H4 (cell line): ENCODE data around the gene RALGAPA2. TPM values are rescaled to one million over a fixed set of nuclear protein-coding genes. Genes with fewer than 3 reads are reported as not detected.
"Not testable (repeated sequence)": the region's sequence is repeated elsewhere in the genome, so short reads cannot be mapped to it uniquely, and the experiment has no call there.

Experiments used
- DNase-seq: peaks from one replicate; pipeline ENCODE4 v3.0.0-alpha.2; 2015; ENCODE audit warnings: low spot score
- total RNA-seq: library from RNA; depleted of rRNA; stranded (reverse); fragments of >200 nt; shearing (Covaris generic); gene quantifications from 2 replicates; pipeline ENCODE4 v1.2.3, GENCODE V29; 2014

Gene RALGAPA2
- total RNA-seq, 1 experiment from 2014 or later: 4.5 TPM

- DNase-seq: no peak
Observed at GRCh38 chr20:20367575-20368417, 344.6 kb downstream of the RALGAPA2 start, which contains the start of gene INSM1. TSS of gene INSM1 (plus strand) at chr20:20368104. CDS start at chr20:20368268, 164 bp downstream.

- no peak for DNase-seq
Observed at GRCh38 chr20:20366876-20367574, 345.4 kb downstream of the RALGAPA2 start.

GRCh38 chr20:20366551-20366875 is 345.9 kb downstream of the RALGAPA2 start:
- no peak for DNase-seq

GRCh38 chr20:20365480-20366161 is 346.8 kb downstream of the RALGAPA2 start:
- DNase-seq: no peak

GRCh38 chr20:20364593-20365479 is 347.6 kb downstream of the RALGAPA2 start:
- DNase-seq: no peak

GRCh38 chr20:20363799-20364592 is 348.4 kb downstream of the RALGAPA2 start:
- no peak for DNase-seq

- no peak for DNase-seq
Observed at GRCh38 chr20:20363434-20363798, 349.0 kb downstream of the RALGAPA2 start.

GRCh38 chr20:20362774-20363433 is 349.5 kb downstream of the RALGAPA2 start:
- DNase-seq: no peak

GRCh38 chr20:20360464-20360863 is 352.0 kb downstream of the RALGAPA2 start:
- peak; percentile 47 for DNase-seq

- no peak for DNase-seq
Observed at GRCh38 chr20:20359628-20360027, 352.8 kb downstream of the RALGAPA2 start.

GRCh38 chr20:20358801-20359200 is 353.6 kb downstream of the RALGAPA2 start:
- no peak for DNase-seq

- DNase-seq: not testable (repeated sequence)
Observed at GRCh38 chr20:20355503-20355902, 356.9 kb downstream of the RALGAPA2 start.

- DNase-seq: no peak
Observed at GRCh38 chr20:20353576-20353975, 358.9 kb downstream of the RALGAPA2 start.

GRCh38 chr20:20344476-20344875 is 368.0 kb downstream of the RALGAPA2 start:
- no peak for DNase-seq

GRCh38 chr20:20343932-20344331 is 368.5 kb downstream of the RALGAPA2 start:
- no peak for DNase-seq
